HG02840 (cell line): Measurements from ENCODE around the gene GNLY.
"Not testable (repeated sequence)": the region's sequence is repeated elsewhere in the genome, so short reads cannot be mapped to it uniquely, and the experiment has no call there.

Experiments
- ATAC-seq: cut with Tn5 transposase; IDR thresholded peaks from one replicate; pipeline ENCODE4 v1.9.1; 2021; ENCODE audit warnings: mild to moderate bottlenecking, moderate library complexity, moderate number of reproducible peaks; ENCODE audit not compliant: unreplicated experiment, low FRiP score

GNLY gene

DNA sequence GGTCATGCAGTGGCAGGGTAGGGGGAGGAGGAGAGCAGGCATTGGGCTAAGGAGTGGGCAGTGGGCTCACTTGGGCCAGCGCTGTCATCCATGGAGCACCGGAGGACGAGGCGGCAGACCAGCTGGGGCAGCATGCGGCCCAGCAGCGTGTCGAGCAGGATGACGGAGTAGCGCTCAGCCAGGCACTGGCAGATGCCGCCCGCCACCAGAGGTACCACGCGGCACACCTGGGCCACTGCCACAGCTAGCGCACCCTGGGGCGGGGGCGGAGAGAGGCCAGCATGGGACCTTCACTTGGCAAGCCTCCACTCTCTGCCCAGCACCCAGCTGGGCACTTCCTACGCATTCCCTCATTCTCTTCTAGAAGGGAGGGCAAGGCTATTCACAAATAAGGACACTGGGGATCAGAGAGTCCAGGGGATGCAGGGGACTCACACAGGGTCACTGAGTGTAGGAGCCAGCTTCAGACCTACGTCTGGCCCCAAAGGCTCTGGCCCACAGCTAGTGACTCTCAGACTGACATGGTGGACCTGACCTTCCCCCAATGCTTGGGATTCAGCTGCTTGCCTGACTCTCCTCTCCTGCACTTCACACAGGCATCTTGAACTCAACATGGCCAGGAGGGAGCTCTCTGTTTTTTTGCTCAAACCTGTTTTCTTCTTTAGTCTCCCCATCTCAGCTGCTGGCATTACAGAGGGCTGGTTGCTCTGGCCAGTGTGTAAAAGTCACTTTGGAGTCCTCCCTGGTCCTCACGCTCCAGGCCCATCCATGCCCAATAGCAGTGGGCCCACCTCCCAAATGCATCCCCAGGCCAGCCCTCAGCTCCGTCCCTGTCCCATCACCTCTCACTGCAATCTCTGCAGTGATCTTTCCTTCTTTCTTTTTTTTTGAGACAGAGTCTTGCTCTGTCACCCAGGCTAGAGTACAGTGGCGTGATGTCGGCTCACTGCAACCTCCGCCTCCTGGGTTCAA is 30.3 kb upstream of the GNLY start:
- ATAC-seq = no peak

DNA sequence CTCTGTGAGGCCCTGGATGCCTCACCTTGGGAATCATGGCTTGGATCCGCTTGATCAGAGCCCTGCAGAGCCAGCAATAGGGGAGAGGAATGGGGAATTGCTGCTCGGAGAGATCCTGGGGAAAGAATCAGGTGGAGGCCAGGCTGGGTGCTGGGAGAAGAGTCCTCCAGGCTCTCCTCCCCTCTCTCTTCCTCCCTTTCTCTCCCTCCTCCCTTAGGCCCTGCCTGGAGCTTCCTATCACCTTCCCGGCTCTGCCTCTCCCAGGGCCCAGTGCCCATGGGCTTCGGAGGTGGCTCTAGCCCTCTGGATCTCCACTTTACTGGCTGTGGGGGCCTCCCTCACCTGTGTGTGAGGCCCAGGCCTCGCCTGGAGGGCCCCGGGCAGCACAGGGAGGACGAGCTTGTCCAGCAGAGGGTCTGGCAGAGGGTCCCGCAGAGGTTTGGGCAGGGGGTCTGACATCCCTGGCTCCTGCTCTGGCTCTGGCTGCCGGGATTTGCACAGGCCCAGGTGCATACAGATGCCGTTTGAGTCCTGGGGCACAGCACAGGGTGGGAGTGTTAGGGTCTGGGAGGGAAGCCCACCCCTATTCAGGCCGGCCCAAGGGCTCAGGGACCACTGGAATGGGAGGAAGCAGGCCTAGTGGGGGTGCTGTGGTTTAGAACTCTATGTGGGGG is 28.8 kb upstream of the GNLY start:
- ATAC-seq = no peak

DNA sequence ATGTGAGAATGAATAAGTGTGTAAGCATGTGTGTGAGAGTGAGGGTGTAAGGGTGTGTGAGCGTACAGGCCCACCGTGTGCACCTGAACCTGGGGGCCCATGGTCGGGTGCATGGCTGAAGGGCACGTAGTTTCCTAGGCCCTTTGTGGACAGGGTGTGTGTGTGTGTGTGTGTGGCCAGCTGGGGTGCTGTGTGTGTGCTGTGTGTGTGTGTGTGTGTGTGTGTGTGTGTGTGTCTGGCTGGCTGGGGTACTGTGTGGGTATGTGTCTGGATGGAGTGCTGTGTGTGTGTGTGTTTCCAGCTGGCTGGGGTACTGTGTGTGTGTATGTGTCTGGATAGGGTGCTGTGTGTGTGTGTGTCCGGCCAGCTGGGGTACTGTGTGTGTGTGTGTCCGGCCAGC is 28.1 kb upstream of the GNLY start:
- ATAC-seq = no peak

DNA sequence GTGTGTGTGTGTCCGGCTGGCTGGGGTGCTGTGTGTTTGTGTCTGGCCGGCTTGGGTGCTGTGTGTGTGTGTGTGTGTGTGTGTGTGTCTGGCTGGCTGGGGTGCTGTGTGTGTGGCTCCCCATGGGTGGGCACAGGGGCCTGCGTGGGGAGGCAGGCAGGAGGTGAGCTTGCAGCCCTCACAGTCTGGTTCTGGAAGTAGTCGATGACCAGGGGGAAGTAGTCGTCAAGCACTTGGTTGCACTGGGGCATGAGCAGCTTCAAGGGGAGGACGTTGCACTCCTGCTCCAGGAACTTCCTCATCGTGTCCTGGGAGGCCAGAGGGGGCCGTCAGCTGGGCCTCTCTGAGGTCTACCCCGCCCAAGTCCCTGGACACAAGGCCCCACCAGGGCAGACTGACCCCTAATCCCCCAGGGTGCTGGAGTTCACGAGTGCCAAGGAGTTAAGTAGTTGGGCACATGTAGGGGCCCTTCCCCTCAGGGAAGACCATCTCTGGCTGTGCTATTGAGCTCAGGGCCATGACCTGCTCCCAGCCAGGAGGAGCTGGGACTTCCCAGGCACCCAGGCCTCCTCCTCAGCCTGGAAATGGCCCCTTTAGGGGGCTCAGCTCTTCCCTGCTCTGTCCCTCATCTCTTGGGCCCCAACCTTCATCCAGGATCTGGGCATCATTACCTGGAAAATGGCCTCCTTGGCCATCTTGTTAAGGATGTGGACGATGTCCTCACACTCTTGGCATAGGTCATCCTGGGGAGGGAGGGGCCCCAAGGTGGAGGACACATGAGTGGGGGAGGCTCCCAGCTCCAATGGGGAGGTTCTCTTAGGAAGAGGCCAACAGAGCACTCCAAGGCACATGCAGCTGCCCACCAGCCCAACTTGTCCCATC is 27.5 kb upstream of the GNLY start:
- ATAC-seq = no peak

DNA sequence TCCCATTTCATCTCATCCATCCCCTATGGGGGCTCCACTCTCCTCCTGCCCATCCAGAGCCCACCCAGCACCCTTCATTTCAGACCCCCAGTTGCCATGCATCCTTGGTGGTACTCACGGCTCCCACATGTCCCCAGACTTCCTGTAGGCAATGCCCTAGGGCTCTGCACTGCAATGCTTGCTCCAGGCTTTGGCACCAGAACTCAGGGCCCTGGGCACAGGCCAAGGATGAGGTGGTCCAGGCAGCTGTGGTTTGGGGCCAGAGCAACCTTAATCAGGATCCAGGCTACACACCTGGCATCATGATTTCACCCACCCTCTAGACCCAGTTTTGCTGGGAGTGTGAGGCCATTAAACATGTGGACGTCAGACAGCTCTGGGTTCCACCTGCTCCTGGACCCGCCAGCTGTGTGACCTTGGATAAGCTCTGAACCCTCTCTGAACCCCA is 26.6 kb upstream of the GNLY start:
- ATAC-seq = no peak

DNA sequence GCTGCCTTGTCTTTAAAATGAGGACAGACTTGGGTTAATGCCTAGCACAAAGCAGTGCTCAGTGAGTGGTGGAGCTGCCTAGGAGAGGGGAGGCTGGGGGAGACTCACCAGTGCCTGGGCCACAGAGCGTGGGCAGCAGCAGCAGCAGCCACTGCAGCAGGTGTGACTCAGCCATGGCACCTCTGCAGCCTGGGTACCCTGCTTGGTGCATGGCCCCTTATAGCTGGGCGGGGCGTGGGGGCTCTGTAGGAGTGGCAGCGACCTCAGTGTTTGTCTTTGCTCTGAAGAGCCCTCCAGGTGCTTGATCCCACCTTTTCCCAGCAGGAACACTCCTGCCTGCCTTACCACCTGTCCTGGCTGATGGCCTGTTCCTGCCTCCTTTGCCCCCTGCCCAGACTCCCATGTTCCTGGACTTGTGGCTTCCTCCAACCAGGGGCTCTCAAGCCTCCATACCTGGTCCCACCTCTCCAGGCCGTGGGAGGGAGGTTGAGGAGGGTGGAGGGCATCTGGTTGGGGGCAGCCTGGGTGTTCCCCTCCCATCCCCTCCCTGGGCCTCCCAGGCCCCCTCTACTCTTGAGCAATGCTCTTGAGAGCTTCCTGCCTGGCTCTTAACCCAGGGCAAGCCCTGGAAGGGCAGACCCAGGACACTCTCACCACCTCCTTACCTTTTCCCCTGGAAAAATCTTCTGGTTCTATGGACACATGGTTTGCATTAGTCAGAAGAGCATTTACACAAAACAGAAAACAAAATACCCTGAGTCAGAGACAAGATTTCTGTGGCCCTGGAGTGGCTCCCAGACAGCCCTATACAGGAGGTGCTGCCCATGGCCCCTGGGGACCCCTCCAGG is 25.9 kb upstream of the GNLY start, which contains the start of gene SFTPB:
TSS of gene SFTPB (minus strand) at position 191 of the 848 bp plus-strand sequence. CDS start at position 175, 16 bp downstream.
- ATAC-seq = no peak

DNA sequence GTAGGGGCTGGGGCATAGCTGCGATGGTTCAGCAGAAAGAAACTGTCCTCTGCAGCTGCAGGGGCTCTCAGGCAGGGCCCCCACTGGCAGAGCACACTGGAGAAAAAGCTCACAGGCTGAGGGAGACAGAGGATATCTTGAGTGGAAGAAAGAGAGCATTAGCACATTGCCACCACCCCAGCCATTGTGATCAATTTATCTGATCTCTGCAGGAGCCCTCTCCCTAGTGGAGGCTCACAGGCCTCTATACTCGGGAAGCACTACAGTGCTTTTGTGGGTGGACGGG is 25.4 kb upstream of the GNLY start:
- ATAC-seq = no peak

DNA sequence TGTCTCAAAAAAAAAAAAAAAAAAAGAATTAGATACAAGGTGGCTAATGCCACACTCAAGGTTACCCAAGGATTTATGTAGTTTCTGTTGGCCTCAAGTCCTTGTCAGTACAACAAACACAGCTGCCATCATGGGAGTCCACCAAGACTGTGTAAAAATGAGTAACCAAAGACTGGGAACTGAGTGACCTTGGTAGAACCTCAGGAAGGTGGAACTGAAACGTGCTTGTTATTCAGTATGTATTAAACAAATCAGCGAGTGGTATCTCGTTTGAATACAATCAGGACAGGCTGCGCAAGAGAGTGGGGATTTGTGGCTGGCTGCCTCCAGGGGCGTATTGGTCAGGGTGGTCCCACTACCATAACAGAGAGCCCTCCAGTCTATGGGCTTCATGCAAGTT is 24.6 kb upstream of the GNLY start:
- ATAC-seq = no peak

DNA sequence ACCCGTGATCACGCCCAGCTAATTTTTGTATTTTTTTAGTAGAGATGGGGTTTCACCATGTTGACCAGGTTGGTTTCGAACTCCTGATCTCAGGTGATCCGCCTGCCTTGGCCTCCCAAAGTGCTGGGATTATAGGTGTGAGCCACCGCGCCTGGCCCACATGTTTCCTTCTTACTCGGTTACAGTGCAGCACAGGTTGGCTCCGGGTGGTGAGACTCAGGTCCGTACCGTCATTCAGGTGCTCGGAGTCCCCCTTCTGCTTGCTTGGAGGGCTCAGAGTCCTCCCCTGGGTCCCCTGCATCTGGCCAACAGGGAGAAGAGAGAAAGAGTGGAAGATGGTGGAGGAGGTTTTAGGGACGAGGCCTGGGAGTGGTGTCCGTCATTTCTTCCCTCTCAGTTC is 23.7 kb upstream of the GNLY start:
- not testable (repeated sequence) for ATAC-seq

DNA sequence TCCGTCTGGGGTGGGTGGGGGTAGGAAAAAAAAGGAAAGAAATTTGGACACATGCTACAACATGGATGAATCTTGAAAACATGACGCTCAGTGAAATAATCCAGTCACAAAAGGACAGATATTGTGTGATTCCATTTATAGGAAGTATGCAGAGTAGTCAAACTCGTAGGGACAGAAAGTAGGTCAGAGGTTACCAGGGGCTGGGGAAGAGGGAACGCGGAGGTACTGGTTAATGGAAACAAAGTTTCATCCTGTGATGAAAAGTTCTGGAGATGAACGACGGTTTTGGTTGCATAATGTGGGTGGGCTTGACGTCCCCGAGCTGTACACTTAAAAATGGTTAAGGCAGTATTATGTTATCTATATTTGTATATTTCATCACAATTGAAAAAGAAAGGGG is 21.7 kb upstream of the GNLY start:
- ATAC-seq = no peak

DNA sequence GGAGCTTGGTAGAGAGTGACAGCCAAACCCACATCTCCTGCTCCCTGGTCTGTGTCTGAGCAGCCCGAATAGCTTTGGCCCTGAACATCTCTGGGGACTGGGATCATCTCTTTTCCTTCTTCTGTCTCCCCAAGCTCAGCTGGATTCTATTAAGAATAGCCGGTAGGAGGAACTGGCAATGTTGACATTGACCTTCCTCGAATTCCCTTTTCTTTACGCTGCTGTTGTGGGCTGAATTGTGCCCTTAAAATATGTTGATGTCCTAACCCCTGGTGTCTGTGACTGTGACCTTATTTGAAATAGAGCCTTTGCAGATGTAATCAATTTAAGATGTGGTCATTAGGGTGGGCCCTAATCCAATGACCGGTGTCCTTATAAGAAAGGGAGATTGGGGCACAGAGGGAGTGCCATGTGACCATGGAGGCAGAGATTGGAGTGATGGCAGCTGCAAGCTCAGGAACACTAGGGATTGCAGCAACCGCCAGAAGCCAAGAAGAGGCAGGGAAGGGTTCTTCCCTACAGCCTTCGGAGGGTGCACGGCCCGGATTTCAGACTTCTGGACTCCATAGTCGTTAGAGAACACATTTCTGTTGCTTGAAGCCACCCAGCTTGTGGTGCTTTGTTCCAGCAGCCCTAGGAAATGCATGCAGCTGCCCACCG is 20.3 kb upstream of the GNLY start:
- ATAC-seq = no peak

DNA sequence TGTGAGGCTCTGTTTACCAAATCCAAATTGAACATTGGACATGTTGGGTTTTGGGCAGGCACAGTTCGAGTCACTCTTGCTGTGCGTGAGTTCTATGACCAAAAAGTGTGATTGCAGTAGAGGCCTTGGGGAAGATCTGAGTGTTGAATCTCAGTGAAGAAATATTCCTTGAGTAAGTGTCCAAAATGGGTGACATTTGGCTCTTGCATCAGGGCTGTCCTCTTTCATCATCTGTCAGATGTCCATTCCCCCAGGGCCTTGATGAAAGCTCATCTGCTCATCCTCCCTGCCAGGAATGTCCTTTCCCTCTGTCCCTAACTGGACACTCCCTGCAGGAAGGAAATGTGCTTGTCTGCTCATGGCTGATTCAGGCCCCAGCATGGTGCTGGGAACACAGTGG is 19.7 kb upstream of the GNLY start:
- no peak for ATAC-seq

DNA sequence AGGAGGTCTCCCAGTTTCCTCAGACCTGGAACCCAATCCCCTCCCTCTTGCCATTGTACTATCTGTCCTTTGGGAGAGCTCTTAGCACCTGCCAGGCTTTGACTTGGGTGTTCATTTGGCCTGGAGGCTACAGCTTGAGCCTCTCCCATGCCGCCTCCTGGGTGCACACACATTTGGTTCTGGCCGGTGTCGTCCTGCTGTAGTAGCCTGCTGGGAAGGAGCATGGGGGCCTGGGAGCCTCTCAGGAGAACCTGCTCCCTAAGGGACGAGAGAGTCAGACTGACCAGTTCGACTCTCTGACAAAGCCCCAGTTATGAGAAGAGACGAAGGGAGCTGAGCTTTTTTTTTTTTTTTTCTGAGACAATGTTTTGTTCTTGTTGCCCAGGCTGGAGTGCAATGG is 18.7 kb upstream of the GNLY start:
- no peak for ATAC-seq

DNA sequence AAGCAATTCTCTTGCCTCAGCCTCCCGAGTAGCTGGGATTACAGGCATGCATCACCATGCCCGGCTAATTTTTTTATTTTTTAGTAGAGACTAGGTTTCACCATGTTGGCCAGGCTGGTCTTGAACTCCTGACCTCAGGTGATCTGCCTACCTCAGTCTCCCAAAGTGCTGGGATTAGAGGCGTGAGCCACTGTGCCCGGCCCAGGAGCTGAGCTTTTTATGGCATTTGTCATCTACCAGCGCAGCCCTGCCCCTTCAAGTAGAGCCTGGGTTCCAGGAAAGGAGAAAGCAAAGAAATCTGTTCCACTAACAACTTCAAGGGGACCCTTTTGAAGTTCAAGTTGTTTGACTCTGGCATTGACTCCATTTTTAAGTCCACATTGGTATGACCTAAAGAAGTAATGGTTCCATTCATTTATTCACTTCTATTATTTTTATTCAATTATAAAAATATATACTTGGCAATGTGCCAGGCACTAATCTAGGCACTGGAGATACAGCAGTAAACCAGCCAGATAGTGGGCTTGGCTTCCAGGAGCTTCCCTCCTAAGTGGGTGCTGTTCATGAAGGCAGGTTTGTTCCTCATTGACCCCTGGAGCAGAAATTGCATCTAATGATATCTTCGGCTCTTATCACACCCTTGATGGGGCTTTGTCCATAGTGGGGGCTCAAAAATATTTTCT is 18.2 kb upstream of the GNLY start:
- no peak for ATAC-seq

DNA sequence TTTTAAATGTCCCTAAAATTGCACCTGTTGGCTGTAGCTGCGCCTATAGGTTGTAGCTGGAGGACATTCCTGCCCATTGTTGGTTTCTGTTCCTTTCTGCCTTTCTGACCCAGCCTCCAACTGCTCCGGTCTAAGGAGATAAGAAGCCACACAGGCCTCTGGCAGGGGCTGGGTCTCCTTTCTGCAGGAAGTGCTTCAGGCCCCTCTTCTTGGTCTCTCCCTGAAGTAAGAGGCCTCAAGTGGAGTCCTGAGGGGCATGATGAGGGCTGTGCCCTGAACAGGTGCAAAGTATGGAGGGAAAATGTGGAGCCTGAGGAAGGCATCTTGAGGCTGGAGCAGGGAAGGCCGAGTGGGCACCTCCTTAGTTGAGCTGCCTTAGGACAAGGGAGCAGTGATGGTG is 15.8 kb upstream of the GNLY start:
- ATAC-seq = no peak

DNA sequence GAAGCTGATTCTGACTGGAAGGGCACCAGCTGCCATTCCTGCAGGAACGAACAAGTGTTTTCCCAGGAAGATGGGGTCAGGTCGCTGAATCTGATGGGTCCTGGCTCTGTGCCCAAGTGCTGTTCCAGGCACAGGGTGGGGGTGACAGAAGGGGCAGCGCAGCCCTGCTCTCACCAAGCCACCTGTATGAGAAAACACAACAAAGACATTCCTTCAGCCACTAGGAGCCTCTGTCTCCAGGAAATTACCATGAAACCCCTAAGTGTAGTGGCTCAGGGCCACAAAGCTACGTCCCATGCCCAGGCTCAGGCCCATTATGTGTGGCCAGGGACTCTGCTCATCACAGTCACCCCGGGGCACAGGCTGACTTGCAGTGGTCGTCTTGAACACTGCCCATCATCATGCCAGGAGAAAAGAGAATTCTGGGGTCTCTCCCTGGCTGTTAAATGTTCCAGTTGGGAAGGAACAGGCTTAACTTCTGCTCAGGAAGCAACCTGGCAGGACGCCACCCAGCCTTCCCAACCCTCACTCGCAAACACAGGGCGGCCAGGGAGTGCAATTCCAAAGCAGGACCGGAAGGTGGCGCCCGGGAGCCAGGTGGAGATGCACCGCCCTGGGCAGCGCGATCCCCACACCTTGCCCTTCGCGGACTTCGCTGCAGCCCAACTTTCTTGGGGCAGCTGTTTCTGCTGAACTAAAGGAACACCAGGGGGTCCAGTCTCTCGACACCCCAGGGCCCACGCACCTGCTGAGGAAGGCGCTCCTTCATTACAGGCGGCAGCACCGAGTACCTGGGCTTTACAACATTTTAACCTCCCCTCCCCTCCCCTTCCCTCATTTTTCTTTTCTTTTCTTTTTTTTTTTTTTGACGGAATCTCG is 15.1 kb upstream of the GNLY start:
- ATAC-seq = no peak

DNA sequence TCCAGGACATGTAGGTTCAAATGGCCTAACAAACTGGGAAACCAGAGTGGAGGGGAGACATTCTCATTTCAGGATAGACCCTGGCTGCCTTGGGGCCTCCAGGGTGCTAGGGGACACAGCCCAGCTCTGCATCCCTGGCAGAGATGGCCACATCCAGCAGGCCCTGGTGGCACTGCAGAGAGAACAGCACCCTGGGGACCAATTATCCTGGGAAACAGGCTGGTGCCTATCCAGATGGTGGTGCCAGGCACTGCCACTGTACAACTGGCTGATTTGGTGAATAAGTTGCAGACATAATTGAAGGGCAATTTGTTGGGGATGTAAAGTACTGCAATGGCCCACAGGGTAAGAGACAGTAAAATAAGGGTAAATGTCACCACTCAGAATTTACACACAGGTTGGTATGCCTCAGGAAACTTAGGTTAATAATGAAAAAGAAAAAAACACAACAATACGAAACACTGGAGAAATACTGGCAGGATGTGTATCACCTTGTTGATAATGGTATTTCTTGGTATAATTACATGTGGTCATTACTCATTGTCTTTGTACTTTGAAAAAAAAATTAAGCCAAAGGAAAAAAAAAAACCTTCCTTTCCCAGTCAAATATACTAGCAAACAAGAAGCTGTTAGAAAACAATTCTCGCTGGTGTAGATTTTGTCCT is 13.3 kb upstream of the GNLY start:
- no peak for ATAC-seq
